Neuronal stem cell (in vitro differentiated cells): ENCODE data around the gene GMNN.
"Not testable (repeated sequence)": the region's sequence is repeated elsewhere in the genome, so short reads cannot be mapped to it uniquely, and the experiment has no call there.

ENCODE experiments used
- DNase-seq: peaks from one replicate; pipeline ENCODE4 v3.0.0-alpha.2; 2013; ENCODE audit warnings: low spot score
- H2AFZ ChIP-seq: one replicate; pipeline ENCODE4 v1.6.1; 2013; ENCODE audit warnings: mild to moderate bottlenecking, low read length, inconsistent platforms
- H2AK5ac ChIP-seq: 2 replicates; pipeline ENCODE4 v1.6.1; 2013; ENCODE audit warnings: low read depth, mild to moderate bottlenecking, inconsistent platforms, low read length, moderate library complexity, mixed read lengths
- H2BK120ac ChIP-seq: 2 replicates; pipeline ENCODE4 v1.6.1; 2013; ENCODE audit warnings: low read depth, mild to moderate bottlenecking, inconsistent platforms, low read length, moderate library complexity, mixed read lengths
- H2BK12ac ChIP-seq: one replicate; pipeline ENCODE4 v1.6.1; 2013; ENCODE audit warnings: low read length, inconsistent platforms
- H2BK15ac ChIP-seq: 2 replicates; pipeline ENCODE4 v1.6.1; 2013; ENCODE audit warnings: mild to moderate bottlenecking, low read length, inconsistent platforms, mixed read lengths
- H2BK5ac ChIP-seq: one replicate; pipeline ENCODE4 v1.6.1; 2013; ENCODE audit warnings: inconsistent platforms, mild to moderate bottlenecking, low read length, moderate library complexity
- H3K14ac ChIP-seq: one replicate; pipeline ENCODE4 v1.6.1; 2013; ENCODE audit warnings: low read length, inconsistent platforms
- H3K18ac ChIP-seq: 2 replicates; pipeline ENCODE4 v1.6.1; 2013; ENCODE audit warnings: low read length, inconsistent platforms
- H3K23ac ChIP-seq: 2 replicates; pipeline ENCODE4 v1.6.1; 2013; ENCODE audit warnings: low read depth, mild to moderate bottlenecking, mixed read lengths, low read length, inconsistent platforms; ENCODE audit not compliant: poor library complexity
- H3K27ac ChIP-seq: replicated peaks from 3 replicates; pipeline ENCODE4 v1.5.1; 2013; ENCODE audit warnings: low read length, inconsistent platforms
- H3K27me3 ChIP-seq, 3 experiments: 2 replicates each; pipeline ENCODE4 v1.6.1; 2013; ENCODE audit warnings: low read length in 3 of 3, mild to moderate bottlenecking in 2 of 3, inconsistent platforms in 1 of 3, low read depth in 1 of 3, mixed read lengths in 1 of 3, moderate library complexity in 1 of 3; ENCODE audit not compliant: control insufficient read depth in 3 of 3, insufficient read depth in 3 of 3
- H3K36me3 ChIP-seq, 2 donors: replicated peaks in 1 of 2; 2 replicates each; pipeline ENCODE4 v1.6.1; 2013; ENCODE audit warnings: low read length in 2 of 2; ENCODE audit not compliant: control insufficient read depth in 2 of 2, insufficient read depth in 2 of 2
- H3K4ac ChIP-seq: 2 replicates; pipeline ENCODE4 v1.6.1; 2013; ENCODE audit warnings: inconsistent platforms, mild to moderate bottlenecking, low read length, moderate library complexity
- H3K4me1 ChIP-seq, 2 donors: 1 replicate in 1 of 2; 2 replicates in 1 of 2; pipeline ENCODE4 v1.6.1; 2013; ENCODE audit warnings: low read length in 2 of 2, low read depth in 1 of 2; ENCODE audit not compliant: control insufficient read depth in 2 of 2, insufficient read depth in 1 of 2
- H3K4me2 ChIP-seq: one replicate; pipeline ENCODE4 v1.6.1; 2013; ENCODE audit warnings: mild to moderate bottlenecking, low read length, inconsistent platforms; ENCODE audit not compliant: insufficient read depth, poor library complexity, severe bottlenecking
- H3K4me3 ChIP-seq, 2 donors: 2 replicates each; pipeline ENCODE4 v1.5.1; 2013; ENCODE audit warnings: low read length in 2 of 2, mild to moderate bottlenecking in 2 of 2, inconsistent platforms in 1 of 2, moderate library complexity in 1 of 2
- H3K79me1 ChIP-seq: one replicate; pipeline ENCODE4 v1.6.1; 2013; ENCODE audit warnings: low read depth, mild to moderate bottlenecking, inconsistent platforms, low read length, moderate library complexity
- H3K9ac ChIP-seq: one replicate; pipeline ENCODE4 v1.6.1; 2013; ENCODE audit warnings: mild to moderate bottlenecking, low read depth, low read length, inconsistent platforms; ENCODE audit not compliant: poor library complexity
- H3K9me3 ChIP-seq, 2 donors: replicated peaks in 1 of 2; 2 replicates each; pipeline versions ENCODE3 to v1.6.1; 2013; ENCODE audit warnings: low read length in 2 of 2, mild to moderate bottlenecking in 2 of 2, inconsistent platforms in 1 of 2, low read depth in 1 of 2, mixed read lengths in 1 of 2, moderate library complexity in 1 of 2; ENCODE audit not compliant: control insufficient read depth in 2 of 2, insufficient read depth in 1 of 2
- H4K8ac ChIP-seq: one replicate; pipeline ENCODE4 v1.6.1; 2013; ENCODE audit warnings: low read depth, mild to moderate bottlenecking, inconsistent platforms, low read length, moderate library complexity
- H4K91ac ChIP-seq: one replicate; pipeline ENCODE4 v1.6.1; 2013; ENCODE audit warnings: low read length, low read depth, mild to moderate bottlenecking, inconsistent platforms; ENCODE audit not compliant: poor library complexity
- WGBS, 2 donors: extraction: QIAGEN DNeasy Blood & Tissue Kit; methylation state at CpG; one replicate each; pipeline ENCODE4 v1.1.7; 2013; ENCODE audit warnings: missing lambda C conversion rate in 2 of 2, mixed read lengths in 1 of 2; ENCODE audit not compliant: insufficient read length in 2 of 2, insufficient replicate concordance in 1 of 2; ENCODE audit errors: extremely low coverage in 2 of 2; 5-methylcytosine and 5-hydroxymethylcytosine counted together

GMNN gene

GRCh38 chr6:24734710-24735109 is 40.0 kb upstream of the GMNN start:
- not testable (repeated sequence) for H4K8ac ChIP-seq, H2AFZ ChIP-seq, H2BK5ac ChIP-seq, H3K23ac ChIP-seq, H2BK12ac ChIP-seq, H2BK120ac ChIP-seq, H2AK5ac ChIP-seq, H3K36me3 ChIP-seq, H3K18ac ChIP-seq, H3K9ac ChIP-seq, DNase-seq, H2BK15ac ChIP-seq, H3K27ac ChIP-seq, H3K79me1 ChIP-seq, H3K14ac ChIP-seq, H3K27me3 ChIP-seq, H3K4me2 ChIP-seq, H4K91ac ChIP-seq, H3K4me1 ChIP-seq, H3K4ac ChIP-seq, H3K4me3 ChIP-seq
- no CpG with 5 or more reads among the region's 4 CpGs for WGBS, 2 donors
- peaks cover 5 to 10% of the 10 kb centered on the region in 2 donors for H3K9me3 ChIP-seq

DNA sequence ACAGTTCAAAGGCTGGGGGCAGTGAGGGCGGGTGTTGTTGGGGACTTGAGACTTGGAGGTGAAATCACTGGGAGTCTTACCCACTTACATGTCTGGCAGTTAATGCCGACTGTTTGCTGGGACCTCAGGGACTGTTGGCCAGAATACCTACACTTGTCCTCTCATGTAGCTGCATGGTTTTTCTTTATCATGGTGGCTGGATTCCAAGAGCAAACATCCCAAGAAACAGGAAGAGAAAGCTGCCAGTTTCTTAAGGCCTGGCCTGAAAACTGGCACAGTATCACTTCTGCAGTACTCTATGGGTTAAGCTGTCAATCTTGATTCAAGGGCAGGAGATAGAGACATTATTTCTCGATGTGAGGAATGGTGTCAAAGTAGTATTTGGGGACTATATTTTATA is 36.0 kb upstream of the GMNN start:
- Histone ChIP-seq H3K4me3 (no peak overlapping the region), H3K23ac (no peak overlapping the region), H2BK120ac (no peak overlapping the region), H3K36me3 (no peaks in the 10 kb centered on the region), H3K18ac (peak overlapping the region; percentile 19), H2BK12ac (no peak overlapping the region), H3K9ac (peak overlapping the region; percentile 44), H3K79me1 (no peaks in the 10 kb centered on the region), H3K27me3 (peaks cover 0 to 3% (median 0%) of the 10 kb centered on the region in 3 experiments), H4K91ac (no peak overlapping the region), H2AFZ (no peak overlapping the region), H3K4me1 (no peaks in the 10 kb centered on the region), H3K14ac (no peak overlapping the region), H3K4ac (no peak overlapping the region), H3K4me2 (no peak overlapping the region), H2BK5ac (no peak overlapping the region), H3K27ac (no peak overlapping the region), H2AK5ac (no peak overlapping the region), H2BK15ac (no peak overlapping the region), H4K8ac (no peak overlapping the region), H3K9me3 (no peaks in the 10 kb centered on the region)
- WGBS, 2 donors, result no CpG with 5 or more reads among the region's 3 CpGs
- no peak for DNase-seq

DNA sequence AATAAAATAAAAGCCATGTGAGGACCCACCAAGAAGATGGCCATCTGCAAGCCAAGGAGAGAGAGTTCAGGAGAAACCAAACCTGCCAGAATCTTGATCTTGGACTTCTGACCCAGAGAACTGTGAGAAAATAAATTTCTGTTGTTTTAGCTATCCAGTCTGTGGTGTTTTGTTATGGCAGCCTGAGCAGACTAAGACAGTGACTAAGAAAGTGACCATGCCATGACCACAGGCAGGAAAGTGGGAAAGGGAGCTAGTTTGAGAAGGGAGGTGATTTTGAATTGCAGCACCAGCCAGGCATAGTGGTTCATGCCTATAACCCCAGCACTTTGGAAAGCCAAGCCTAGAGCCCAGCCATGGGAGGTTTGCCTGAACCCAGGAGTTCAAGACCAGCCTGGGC is 33.9 kb upstream of the GMNN start:
- Histone ChIP-seq H4K91ac (no peak overlapping the region), H2AFZ (no peak overlapping the region), H2BK5ac (no peak overlapping the region), H3K27ac (no peak overlapping the region), H3K9ac (no peak overlapping the region), H3K23ac (no peak overlapping the region), H3K36me3 (no peaks in the 10 kb centered on the region), H3K79me1 (no peaks in the 10 kb centered on the region), H3K4me3 (no peak overlapping the region), H3K4me2 (no peak overlapping the region), H2BK15ac (no peak overlapping the region), H3K9me3 (no peaks in the 10 kb centered on the region), H3K27me3 (peaks cover 0 to 7% (median 0%) of the 10 kb centered on the region in 3 experiments), H4K8ac (no peak overlapping the region), H2BK12ac (no peak overlapping the region), H3K14ac (no peak overlapping the region), H3K18ac (no peak overlapping the region), H3K4ac (no peak overlapping the region), H2AK5ac (no peak overlapping the region), H3K4me1 (no peaks in the 10 kb centered on the region), H2BK120ac (no peak overlapping the region)
- no peak for DNase-seq

- H3K4me1 ChIP-seq, result no peaks in the 10 kb centered on the region
- no peak overlapping the region for H3K9ac ChIP-seq
- peak overlapping the region; percentile 48 for H4K8ac ChIP-seq
- no peak overlapping the region for H3K23ac ChIP-seq
- H2AFZ ChIP-seq, result no peak overlapping the region
- no peak overlapping the region for H2BK120ac ChIP-seq
- H3K14ac ChIP-seq, result no peak overlapping the region
- no peak overlapping the region for H3K4me2 ChIP-seq
- H3K4ac ChIP-seq, result no peak overlapping the region
- H2BK5ac ChIP-seq, result no peak overlapping the region
- no peak overlapping the region for H3K4me3 ChIP-seq
- no peaks in the 10 kb centered on the region for H3K36me3 ChIP-seq
- H2BK12ac ChIP-seq, result no peak overlapping the region
- H3K79me1 ChIP-seq, result no peaks in the 10 kb centered on the region
- H2AK5ac ChIP-seq, result no peak overlapping the region
- no peak overlapping the region for H3K18ac ChIP-seq
- WGBS, 2 donors, result no CpG with 5 or more reads among the region's 5 CpGs
- DNase-seq, result no peak
- H4K91ac ChIP-seq, result no peak overlapping the region
- peaks cover 0 to 7% (median 0%) of the 10 kb centered on the region in 3 experiments for H3K27me3 ChIP-seq
- H3K27ac ChIP-seq, result no peak overlapping the region
- no peaks in the 10 kb centered on the region for H3K9me3 ChIP-seq
- no peak overlapping the region for H2BK15ac ChIP-seq
Observed at GRCh38 chr6:24742216-24742738, 32.5 kb upstream of the GMNN start.
